Hematopoietic multipotent progenitor cell treated with erythropoietin and hydrocortisone succinate and interleukin-3 and kit ligand, for 4 days (in vitro differentiated cells): Measurements from ENCODE around the gene CDCA5.
A peak's percentile ranks its signal among the peaks of the same experiment; 100 is the strongest.

Experiments
- DNase-seq: peaks from one replicate; pipeline ENCODE4 v3.0.0-alpha.2; 2015

The CDCA5 gene

GRCh38 chr11:65067446-65067845, 16.4 kb downstream of the CDCA5 start:
- no peak for DNase-seq

GRCh38 chr11:65066805-65067291, 17.0 kb downstream of the CDCA5 start:
- no peak for DNase-seq

DNA sequence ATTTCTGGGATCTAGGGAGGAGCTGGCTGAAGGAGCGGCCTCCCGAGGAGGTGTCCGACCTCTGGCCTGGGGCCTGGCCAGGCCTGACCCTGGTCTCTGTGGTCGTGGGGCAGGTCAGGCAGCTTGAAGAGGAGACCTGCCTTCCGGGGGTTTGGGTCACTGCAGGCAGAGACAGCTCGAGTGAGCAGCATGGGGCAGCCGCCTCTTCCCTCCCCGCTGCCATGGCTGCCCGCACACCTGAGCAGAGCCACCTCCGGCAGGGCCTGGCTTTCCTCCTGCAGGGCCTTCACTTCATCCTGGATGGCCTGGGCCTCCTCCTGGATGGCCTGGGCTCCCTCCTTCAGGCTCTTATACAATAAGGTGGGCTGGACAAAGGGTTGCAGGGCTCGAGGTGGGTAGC, 17.5 kb downstream of the CDCA5 start:
- no peak for DNase-seq

DNA sequence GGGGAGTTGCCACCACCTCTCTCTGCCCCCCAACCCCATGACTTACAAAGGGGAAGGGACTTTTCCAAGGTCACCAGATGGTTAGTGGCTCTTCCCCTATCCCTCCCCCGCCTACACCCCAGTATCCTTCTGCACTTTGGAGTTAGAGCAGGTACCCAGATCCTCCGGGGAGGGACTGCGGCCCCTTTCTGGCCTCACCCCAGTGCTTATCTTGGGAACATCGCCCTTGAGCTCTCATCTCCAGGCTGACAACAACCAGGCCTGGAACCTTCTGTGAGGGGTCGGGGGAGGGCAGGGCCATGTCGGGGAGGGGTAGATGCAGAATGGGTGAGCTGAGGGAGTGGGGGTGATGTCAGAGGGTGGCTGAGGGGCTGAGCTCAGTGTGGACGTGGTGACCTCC, 18.0 kb downstream of the CDCA5 start:
- no peak for DNase-seq

DNA sequence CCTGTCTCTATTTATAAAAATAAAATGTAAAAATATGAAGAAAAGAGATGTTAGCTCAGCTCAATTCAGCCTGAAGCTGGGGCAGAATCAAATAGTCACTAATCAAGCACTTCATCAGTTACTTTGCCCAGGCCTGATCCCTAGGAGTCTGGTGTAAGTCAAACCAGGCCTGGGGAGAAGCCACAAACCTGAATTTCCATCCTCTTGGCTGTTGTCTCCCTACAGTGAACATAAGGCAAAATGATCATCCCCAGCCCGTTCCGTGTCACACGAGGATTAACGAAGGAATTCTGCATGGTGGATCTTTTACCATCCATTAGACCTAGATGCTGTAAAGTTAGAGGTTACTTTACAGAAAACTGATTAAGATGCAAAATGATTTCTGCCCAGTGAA, 19.0 kb downstream of the CDCA5 start:
- DNase-seq = no peak

GRCh38 chr11:65063532-65063931, 20.3 kb downstream of the CDCA5 start:
- DNase-seq = no peak

- peak; percentile 53 for DNase-seq
These were observed 22.9 kb downstream of the CDCA5 start for GRCh38 chr11:65060913-65061408.

GRCh38 chr11:65059959-65060824, 23.6 kb downstream of the CDCA5 start:
- DNase-seq = no peak

DNA sequence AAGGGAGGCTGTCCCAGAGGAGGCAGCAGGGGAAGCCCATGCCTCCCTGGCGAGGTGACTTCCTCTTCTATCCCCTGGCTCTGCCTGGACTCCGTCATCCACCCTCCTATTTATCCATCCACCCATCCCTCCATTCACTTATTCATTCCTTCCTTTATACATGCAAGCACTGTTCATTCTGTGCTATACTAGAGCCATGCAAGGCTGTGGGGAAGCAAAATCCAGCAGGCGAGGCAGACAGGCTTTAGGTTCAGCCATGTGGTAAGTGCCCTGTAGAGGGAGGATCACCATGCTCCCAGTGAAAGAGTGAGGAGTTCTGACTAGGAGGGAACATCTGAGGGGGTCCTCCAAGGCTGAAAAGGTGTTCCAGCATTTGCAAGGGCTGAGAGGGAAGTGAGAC, 24.3 kb downstream of the CDCA5 start:
- no peak for DNase-seq

DNA sequence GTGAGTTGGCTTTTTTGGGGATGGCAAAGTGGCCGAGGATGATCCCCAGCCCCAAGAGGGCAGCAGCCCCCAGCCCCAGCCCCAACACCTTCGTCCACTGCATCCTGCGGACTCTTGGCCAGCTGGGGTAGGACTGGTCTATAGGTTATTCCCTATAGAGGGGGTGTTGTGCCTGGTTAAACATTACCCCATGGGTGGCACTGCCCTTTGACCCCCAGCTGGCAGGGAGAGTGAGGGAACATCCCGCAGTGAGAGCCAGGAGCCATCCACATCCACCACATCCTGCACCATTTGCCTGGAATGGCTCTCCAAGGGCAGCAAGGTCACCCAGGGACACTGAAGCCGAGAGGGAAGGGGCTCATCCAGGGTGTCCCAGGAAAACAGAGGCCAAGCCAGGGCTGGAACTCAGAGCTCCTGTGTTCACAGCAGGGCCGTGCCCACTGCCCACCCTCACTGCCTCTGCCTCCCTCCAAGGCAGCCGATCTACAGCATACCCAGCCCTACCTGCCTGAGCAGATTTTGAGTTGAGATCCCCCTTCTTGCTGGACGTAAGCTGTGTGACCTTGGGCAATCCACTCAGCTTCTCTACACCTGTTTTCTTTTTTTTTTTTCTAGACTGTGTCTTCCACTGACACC, 25.3 kb downstream of the CDCA5 start, which contains the start of gene NAALADL1:
NAALADL1 (minus strand) TSS at position 135 of the 636 bp plus-strand sequence; CDS start at position 103, 32 bp downstream.
- no peak for DNase-seq

DNA sequence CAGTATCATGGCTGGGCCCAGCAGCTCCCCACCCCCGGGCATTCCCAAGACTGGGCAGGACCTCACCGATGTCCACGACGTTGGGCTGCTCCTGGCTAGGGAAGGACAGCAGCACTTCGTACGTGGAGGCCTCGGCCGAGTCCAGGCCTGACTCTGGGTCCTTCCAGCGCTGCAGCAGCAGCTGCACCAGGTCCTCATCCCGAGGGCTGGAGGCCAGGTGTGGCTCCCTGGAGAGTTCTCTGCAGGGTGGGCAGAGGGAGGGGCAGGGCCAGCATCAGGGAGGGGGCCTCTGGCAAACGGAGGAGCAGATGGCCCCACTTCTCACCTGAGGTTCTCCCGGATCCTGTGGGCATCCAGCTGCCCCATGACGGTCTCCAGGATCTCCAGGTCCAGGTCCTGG, 25.8 kb downstream of the CDCA5 start:
- DNase-seq = no peak

- no peak for DNase-seq
These were observed 26.3 kb downstream of the CDCA5 start for GRCh38 chr11:65057526-65057925.

DNA sequence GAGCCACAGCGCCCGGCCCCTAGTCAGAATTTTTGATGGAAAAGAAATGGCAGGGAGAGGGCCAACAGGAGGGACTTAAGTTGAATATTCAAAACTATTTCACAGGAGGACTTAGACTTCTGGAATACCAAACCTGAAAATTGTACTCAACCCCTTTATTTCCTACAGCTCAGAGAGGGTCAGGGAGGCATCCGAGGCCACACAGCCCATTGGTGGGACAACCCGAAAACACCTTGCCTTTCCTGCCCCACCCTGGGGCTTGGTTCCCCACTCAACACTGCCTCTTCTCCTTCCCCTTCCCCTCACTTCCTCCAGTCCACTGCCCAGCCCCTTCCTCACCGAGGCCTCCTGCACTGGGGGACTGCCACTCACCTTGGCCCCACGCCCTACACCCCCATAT, 26.8 kb downstream of the CDCA5 start:
- DNase-seq = no peak

- no peak for DNase-seq
These were observed 28.3 kb downstream of the CDCA5 start for GRCh38 chr11:65055538-65055937.

- no peak for DNase-seq
These were observed 29.9 kb downstream of the CDCA5 start for GRCh38 chr11:65053827-65054508.

- DNase-seq = no peak
These were observed 32.4 kb downstream of the CDCA5 start for GRCh38 chr11:65051398-65051858.

- DNase-seq = peak; percentile 50
These were observed 36.0 kb downstream of the CDCA5 start for GRCh38 chr11:65047581-65048422.

DNA sequence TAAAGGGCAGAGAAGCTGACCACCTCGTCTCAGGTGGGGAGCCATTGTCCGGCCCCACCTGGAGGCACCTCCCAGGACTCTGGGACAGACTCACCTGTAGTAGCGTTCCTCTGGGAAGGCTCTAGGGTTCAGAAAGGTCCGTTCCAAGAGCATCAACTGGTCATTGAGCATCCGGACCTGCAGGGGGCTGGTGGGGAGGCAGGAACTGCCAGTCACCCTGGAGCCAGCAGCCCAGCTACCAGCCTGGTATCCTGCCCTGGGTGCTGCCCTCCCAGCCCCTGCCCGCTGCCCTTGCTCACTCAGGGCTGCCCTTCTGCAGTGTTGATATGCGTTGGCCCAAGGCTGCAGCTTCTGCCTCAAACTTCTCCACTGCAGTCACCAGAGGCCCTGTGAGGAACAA, 38.1 kb downstream of the CDCA5 start:
- DNase-seq = no peak

DNA sequence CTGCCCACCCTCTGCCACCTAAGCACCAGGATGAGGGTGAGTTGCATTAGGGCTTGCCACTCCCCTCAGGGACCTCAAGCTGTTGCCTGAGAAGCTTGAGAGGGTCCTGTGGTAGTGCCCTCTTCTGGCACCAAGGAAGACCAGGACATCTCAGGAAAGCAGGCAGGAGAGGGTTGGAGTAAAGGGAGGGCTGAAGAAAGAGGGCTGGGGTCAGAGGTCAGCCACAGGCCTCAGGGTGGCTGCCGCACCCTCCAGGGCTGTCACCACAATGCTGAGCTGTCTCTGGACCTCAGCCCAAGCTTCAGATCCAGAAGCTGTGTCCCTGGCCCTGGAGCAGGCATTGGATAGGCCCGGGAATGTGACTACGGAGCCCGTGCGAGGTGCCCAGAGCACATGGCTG, 38.8 kb downstream of the CDCA5 start:
- no peak for DNase-seq

- peak; percentile 58 for DNase-seq
These were observed 39.8 kb downstream of the CDCA5 start for GRCh38 chr11:65043881-65044501.

DNA sequence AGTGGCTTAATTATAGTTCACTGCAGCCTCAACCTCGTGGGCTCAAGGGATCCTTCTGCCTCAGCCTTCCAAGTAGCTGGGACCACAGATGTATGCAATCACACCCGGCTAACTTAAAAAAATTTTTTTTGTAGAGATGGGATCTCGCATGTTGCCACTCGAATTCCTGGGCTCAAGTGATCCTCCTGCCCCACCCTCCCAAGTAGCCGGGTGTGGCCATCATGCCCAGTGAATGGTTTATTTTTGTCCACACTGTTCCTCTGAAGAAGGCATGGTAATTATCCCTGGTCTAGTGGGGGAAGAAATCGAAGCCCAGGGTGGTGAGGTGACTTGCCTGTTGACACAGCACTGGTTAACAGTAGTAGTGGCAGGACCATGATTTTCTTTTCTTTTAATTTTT, 40.9 kb downstream of the CDCA5 start:
- DNase-seq = peak; percentile 29
